GM12878 (cell line): ENCODE data around the gene TES. TPM values are rescaled to one million over a fixed set of nuclear protein-coding genes. Genes with fewer than 3 reads are reported as not detected.

Experiments
- ATAC-seq: fragments of 200-7000 bp; cut with Tn5 transposase; 3 replicates; pipeline ENCODE4 v1.9.1; 2020; ENCODE audit warnings: mild to moderate bottlenecking, moderate library complexity
- BruUV-seq: library from RNA; stranded (reverse); fragments of 400-500 nt; replicated peaks from 2 replicates; lab custom pipeline; 2021; lab: Mats Ljungman, UMichigan
- CTCF ChIA-PET: fragments of 300-600 bp; sonication (Branson Sonifier 250); formaldehyde crosslinking; extraction: SDS; loops from one replicate; lab custom pipeline; 2021; ENCODE audit warnings: inconsistent platforms; lab: Yijun Ruan, JAX
- POLR2A ChIA-PET: fragments of 350-600 bp; formaldehyde crosslinking; extraction: SDS; loops from one replicate; lab custom pipeline; 2021; ENCODE audit warnings: inconsistent platforms; lab: Charles Lee
- RAD21 ChIA-PET: fragments of 300-600 bp; sonication (Branson Sonifier 250); formaldehyde crosslinking; loops from one replicate; lab custom pipeline; 2023; ENCODE audit warnings: antibody characterized with exemption; ENCODE audit not compliant: unreplicated experiment; lab: Charles Lee
- SMC1A ChIA-PET: fragments of 300-600 bp; sonication (Branson Sonifier 250); formaldehyde crosslinking; loops from one replicate; lab custom pipeline; 2023; ENCODE audit not compliant: unreplicated experiment, uncharacterized antibody; lab: Charles Lee
- DNase-seq: peaks from one replicate; pipeline ENCODE4 v3.0.0-alpha.2; 2011; ENCODE audit warnings: low read depth, low spot score
- FAIRE-seq: peaks from 3 replicates; lab custom pipeline; 2011; peaks lifted over from hg19 to GRCh38; lab: Jason Lieb, UNC
- H2AFZ ChIP-seq: 2 replicates; pipeline ENCODE4 v1.6.0; 2011; ENCODE audit warnings: low read depth, low read length, control low read depth; ENCODE audit not compliant: control insufficient read depth
- H3K27ac ChIP-seq: 2 replicates; pipeline ENCODE4 v1.5.1; 2011; ENCODE audit warnings: control low read depth; ENCODE audit not compliant: control insufficient read depth, insufficient read depth
- H3K27me3 ChIP-seq, 2 experiments: replicated peaks in 1 of 2; 2 replicates each; pipeline versions ENCODE4 v1.6.0 to v1.6.1; 2011; ENCODE audit warnings: low read length in 1 of 2; ENCODE audit not compliant: control insufficient read depth in 2 of 2, insufficient read depth in 2 of 2
- H3K36me3 ChIP-seq, 2 experiments: 2 replicates each; pipeline ENCODE4 v1.5.1; 2011; ENCODE audit warnings: low read length in 1 of 2; ENCODE audit not compliant: control insufficient read depth in 2 of 2, insufficient read depth in 2 of 2
- H3K4me1 ChIP-seq: 2 replicates; pipeline ENCODE4 v1.6.1; 2011; ENCODE audit warnings: mild to moderate bottlenecking, low read length, moderate library complexity, mixed read lengths; ENCODE audit not compliant: control insufficient read depth, insufficient read depth
- H3K4me2 ChIP-seq: 2 replicates; pipeline ENCODE4 v1.6.0; 2011; ENCODE audit warnings: control low read depth; ENCODE audit not compliant: control insufficient read depth, insufficient read depth
- H3K4me3 ChIP-seq: fragments of 200-600 bp; sonication (generic); 2 replicates; pipeline ENCODE4 v1.5.1; 2016
- H3K79me2 ChIP-seq: 2 replicates; pipeline ENCODE4 v1.6.0; 2011; ENCODE audit warnings: low read length; ENCODE audit not compliant: control insufficient read depth, insufficient read depth
- H3K9ac ChIP-seq: 2 replicates; pipeline ENCODE4 v1.8.0; 2011; ENCODE audit warnings: low read length, control low read depth, mixed read lengths; ENCODE audit not compliant: control insufficient read depth, insufficient read depth
- H3K9me3 ChIP-seq: replicated peaks from 3 replicates; pipeline ENCODE4 v1.5.1; 2011; ENCODE audit warnings: mild to moderate bottlenecking, low read length; ENCODE audit not compliant: control insufficient read depth, insufficient read depth
- H4K20me1 ChIP-seq: 2 replicates; pipeline ENCODE4 v1.6.0; 2011; ENCODE audit not compliant: control insufficient read depth, insufficient read depth
- BACH1 ChIP-seq: fragments of 450-650 bp; IDR thresholded peaks from 2 replicates; pipeline ENCODE4 v1.6.1; 2017; ENCODE audit warnings: mild to moderate bottlenecking, borderline replicate concordance
- BCL11A ChIP-seq: IDR thresholded peaks from 2 replicates; pipeline ENCODE4 v1.6.1; 2011; ENCODE audit warnings: low read depth, low read length
- CBX3 ChIP-seq: fragments of 200-600 bp; sonication (generic); IDR thresholded peaks from 2 replicates; pipeline ENCODE4 v1.6.1; 2016; ENCODE audit warnings: low read depth, borderline replicate concordance
- CBX5 ChIP-seq: sonication (generic); IDR thresholded peaks from 2 replicates; pipeline ENCODE4 v1.6.1; 2016; ENCODE audit warnings: low read depth, moderate library complexity, mild to moderate bottlenecking, inconsistent platforms
- CEBPB ChIP-seq, 2 experiments: fragments of 150-350 bp in 1 of 2; IDR thresholded peaks; 2 replicates each; pipeline ENCODE4 v1.6.1; 2012 to 2014; ENCODE audit warnings: low read depth in 2 of 2, low read length in 2 of 2, borderline replicate concordance in 1 of 2, inconsistent platforms in 1 of 2
- CREB1 ChIP-seq: IDR thresholded peaks from 2 replicates; pipeline ENCODE4 v1.6.1; 2012; ENCODE audit warnings: low read depth, mild to moderate bottlenecking, inconsistent platforms
- CREM ChIP-seq: IDR thresholded peaks from 2 replicates; pipeline ENCODE4 v1.6.1; 2014; ENCODE audit warnings: antibody characterized with exemption, low read depth
- DPF2 ChIP-seq: fragments of 450-650 bp; IDR thresholded peaks from 2 replicates; pipeline ENCODE4 v1.6.1; 2017; ENCODE audit warnings: mild to moderate bottlenecking
- EED ChIP-seq: sonication (generic); IDR thresholded peaks from 2 replicates; pipeline ENCODE4 v1.6.1; 2016; ENCODE audit warnings: antibody characterized with exemption, low read depth
- ETV6 ChIP-seq, 2 experiments: fragments of 450-650 bp in 1 of 2; IDR thresholded peaks in 1 of 2; conservative IDR thresholded peaks in 1 of 2; 2 replicates each; pipeline ENCODE4 v1.6.1; 2014; ENCODE audit warnings: antibody characterized with exemption in 1 of 2, borderline replicate concordance in 1 of 2, low read depth in 1 of 2, mild to moderate bottlenecking in 1 of 2, moderate library complexity in 1 of 2
- FOXM1 ChIP-seq: IDR thresholded peaks from 2 replicates; pipeline ENCODE4 v1.6.1; 2012; ENCODE audit warnings: low read depth, mild to moderate bottlenecking, inconsistent platforms, low read length, moderate library complexity
- HDAC6 ChIP-seq: fragments of 200-600 bp; sonication (generic); IDR thresholded peaks from one replicate; pipeline ENCODE4 v1.8.0; 2017; ENCODE audit warnings: antibody characterized with exemption; ENCODE audit not compliant: unreplicated experiment
- IKZF2 ChIP-seq, 2 experiments: fragments of 450-650 bp; IDR thresholded peaks; 2 replicates each; pipeline ENCODE4 v1.6.1; 2017; ENCODE audit warnings: mild to moderate bottlenecking in 2 of 2, moderate library complexity in 2 of 2
- KDM1A ChIP-seq: fragments of 200-600 bp; sonication (generic); IDR thresholded peaks from 2 replicates; pipeline ENCODE4 v1.6.1; 2016; ENCODE audit warnings: borderline replicate concordance
- MTA2 ChIP-seq: fragments of 450-650 bp; IDR thresholded peaks from 2 replicates; pipeline ENCODE4 v1.6.1; 2016; ENCODE audit warnings: low read depth, mild to moderate bottlenecking, moderate library complexity
- NBN ChIP-seq: fragments of 450-650 bp; IDR thresholded peaks from 2 replicates; pipeline ENCODE4 v1.6.1; 2016
- PAX5 ChIP-seq: IDR thresholded peaks from 2 replicates; pipeline ENCODE4 v1.6.1; 2011; ENCODE audit warnings: low read depth, low read length, borderline replicate concordance
- PML ChIP-seq: IDR thresholded peaks from 2 replicates; pipeline ENCODE4 v1.6.1; 2012; ENCODE audit warnings: low read length, inconsistent platforms
- POLR2A ChIP-seq: IDR thresholded peaks from 2 replicates; pipeline ENCODE4 v1.6.1; 2011; ENCODE audit warnings: low read depth, mild to moderate bottlenecking, low read length
- RUNX3 ChIP-seq: IDR thresholded peaks from 2 replicates; pipeline ENCODE4 v1.6.1; 2012; ENCODE audit warnings: low read length, inconsistent platforms
- SMARCA5 ChIP-seq: fragments of 450-650 bp; IDR thresholded peaks from 2 replicates; pipeline ENCODE4 v1.6.1; 2017; ENCODE audit warnings: mild to moderate bottlenecking
- TAF1 ChIP-seq: IDR thresholded peaks from 2 replicates; pipeline ENCODE4 v1.6.1; 2011; ENCODE audit warnings: mild to moderate bottlenecking, low read depth, low read length, borderline replicate concordance
- TARDBP ChIP-seq: IDR thresholded peaks from 2 replicates; pipeline ENCODE4 v1.6.1; 2016; ENCODE audit warnings: borderline replicate concordance
- TCF12 ChIP-seq: IDR thresholded peaks from 2 replicates; pipeline ENCODE4 v1.6.1; 2011; ENCODE audit warnings: low read depth, mild to moderate bottlenecking, low read length
- YY1 ChIP-seq: IDR thresholded peaks from 2 replicates; pipeline ENCODE4 v1.6.1; 2011; ENCODE audit warnings: low read depth, mild to moderate bottlenecking, low read length
- ZNF384 ChIP-seq: IDR thresholded peaks from 2 replicates; pipeline ENCODE4 v1.6.1; 2012; ENCODE audit warnings: low read depth, mild to moderate bottlenecking, low read length, improper control_type of control experiment, borderline replicate concordance
- ZSCAN29 ChIP-seq: fragments of 450-650 bp; IDR thresholded peaks from 2 replicates; pipeline ENCODE4 v1.6.1; 2017; ENCODE audit warnings: mild to moderate bottlenecking, moderate library complexity
- WGBS: methylation state at CpG from one replicate; pipeline ENCODE4 v1.1.6; 2016; ENCODE audit warnings: low lambda C conversion rate; ENCODE audit not compliant: insufficient replicate concordance, insufficient coverage; ENCODE audit errors: missing lambda C conversion rate; 5-methylcytosine and 5-hydroxymethylcytosine counted together
- in situ Hi-C: fragments of 300-500 bp; cut with MboI; formaldehyde crosslinking; loops from 9 replicates; pipeline ENCODE4 v1.14.3; 2018; ENCODE audit warnings: mixed read lengths
- intact Hi-C: fragments of 100-400 bp; cut with micrococcal nuclease; formaldehyde crosslinking; loops from one replicate; pipeline ENCODE4 v1.14.2; 2022; ENCODE audit not compliant: unreplicated experiment
- polyA plus RNA-seq, 11 experiments: library from polyadenylated mRNA; depleted of rRNA in 4 of 11; unstranded in 6 of 11; stranded (reverse) in 5 of 11; fragments of >200 nt; fragmentation: Nextera tagmentation in 4 of 11; fragmentation: Illumina TruSeq in 1 of 11; extraction: Ambion mirVana in 4 of 11; extraction: Trizol in 1 of 11; gene quantifications; 1 replicate in 1 of 11; 2 replicates in 10 of 11; pipeline versions ENCODE4 v1.2.1 to v1.2.3, GENCODE V29; 2011 to 2016; ENCODE audit warnings: inconsistent platforms in 2 of 11, missing spikeins in 2 of 11, low read depth in 1 of 11
- total RNA-seq, 4 experiments: library from RNA; depleted of rRNA in 3 of 4; stranded (reverse); fragments of >200 nt in 3 of 4; fragmentation: Illumina TruSeq in 1 of 4; extraction: Trizol in 1 of 4; gene quantifications; 2 replicates each; pipeline versions ENCODE4 v1.2.1 to v1.2.3, GENCODE V29; 2013 to 2021

TES gene
- total and polyA plus RNA-seq, 10 of the 15 experiments (the other 5 are each of a cell fraction or from before 2014, with no cell fraction given) = 31.2 to 77.5 (median 59.2) TPM

DNA sequence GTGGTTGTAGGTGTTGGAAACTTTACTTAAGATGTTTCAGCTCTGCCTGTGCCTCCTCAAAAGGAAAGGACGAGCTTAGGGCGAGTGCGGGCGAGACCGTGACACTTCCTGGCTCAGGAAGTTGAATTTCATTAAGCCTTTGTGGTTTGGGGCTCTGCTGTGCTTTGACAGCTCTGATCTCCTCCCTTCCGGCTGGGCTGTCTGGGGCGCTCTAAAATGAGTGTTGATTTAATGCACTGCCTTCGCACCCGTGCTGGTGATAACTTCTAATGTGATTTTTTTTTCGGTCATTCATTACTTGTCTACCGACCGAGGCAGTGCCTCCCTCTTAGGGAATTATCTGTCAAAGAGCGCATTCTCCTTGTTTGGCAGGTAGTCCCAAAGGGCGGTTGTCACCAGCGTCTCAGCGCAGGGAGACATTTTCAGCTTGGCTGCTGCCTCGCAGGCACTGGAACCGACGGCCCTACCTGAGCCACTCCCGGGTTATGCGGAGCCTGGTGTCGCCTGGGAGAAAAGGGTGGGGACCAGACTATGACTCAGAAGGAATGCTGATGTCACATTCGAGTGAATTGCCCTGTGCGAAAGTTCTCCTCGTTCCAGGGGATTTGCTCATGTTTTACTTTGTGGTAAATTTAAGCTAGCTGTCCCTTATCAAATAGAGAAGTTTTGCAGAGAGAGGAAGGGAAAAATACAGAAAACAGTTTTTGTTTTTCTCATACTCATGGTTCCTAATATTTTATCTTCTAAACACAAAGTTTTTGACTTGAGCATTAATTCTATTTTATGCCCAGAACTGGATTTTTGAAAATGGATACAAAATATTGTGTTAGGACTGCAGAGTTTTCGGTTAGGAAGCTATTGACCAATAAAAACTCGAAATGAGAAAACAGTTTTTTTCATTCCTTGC is 920 bp downstream of the TES start:
- Histone ChIP-seq H4K20me1 (no peaks in the 10 kb centered on the region; the same call in 1 of the 2 replicates), H3K27me3 (no peaks in the 10 kb centered on the region), H3K36me3 (no peaks in the 10 kb centered on the region), H3K27ac (peak overlapping the region; percentile 86), H3K79me2 (peaks cover 56% of the 10 kb centered on the region), H3K9me3 (no peaks in the 10 kb centered on the region; the same call in 2 of the 3 replicates), H2AFZ (peak overlapping the region; percentile 88), H3K4me1 (peaks cover 9% of the 10 kb centered on the region), H3K4me3 (peak overlapping the region; percentile 91), H3K9ac (peak overlapping the region; percentile 91), H3K4me2 (peak overlapping the region; percentile 26)
- no TSS peak for BruUV-seq
- ChIA-PET SMC1A (interaction anchor here (0.8 to 6.2 kb wide), 10 partner anchors 9 to 553 kb away, joined by 3 to 72 read pairs (median 4); no protein-coding TSS in a partner anchor), RAD21 (interaction anchor here (0.8 to 3.0 kb wide), 9 partner anchors 13 to 371 kb away, joined by 3 to 16 read pairs (median 5); no protein-coding TSS in a partner anchor), POLR2A (interaction anchor here (1.0 to 2.4 kb wide), 2 partner anchors 14 to 20 kb away, joined by 3 to 23 read pairs; no protein-coding TSS in a partner anchor), CTCF (interaction anchor here (0.8 to 4.5 kb wide), 10 partner anchors 13 to 76 kb away, joined by 3 to 22 read pairs (median 4); no protein-coding TSS in a partner anchor)
- FAIRE-seq (no peak), ATAC-seq (peak; percentile 78), DNase-seq (peak; percentile 59)
- in situ Hi-C loops (no loop called here), intact Hi-C loops (loop anchor here (2.0 kb wide), 1 partner anchor 30 kb away; no protein-coding TSS in a partner anchor)
- 1% methylated on average over 27 of the region's 27 CpGs for WGBS
- 0 out of 2 replicates have a peak, but pooled peaks have one; percentile 32 for TF ChIP-seq FOXM1
- TF ChIP-seq EED = peak; percentile 59; the same call in 1 of the 2 replicates
- TF ChIP-seq ETV6 (conservative IDR thresholded peaks at IDR 0.05 in 1 of 2, IDR thresholded peaks at IDR 0.05 in 1 of 2; ENCODE audit: borderline replicate concordance in 1 of 2, low read depth in 1 of 2) = peak in 1 of 2 experiments; percentile 47; a peak in 2 of 4 replicates
- TF ChIP-seq CREM = peak; percentile 10; the same call in 1 of the 2 replicates
- no peak for TF ChIP-seq ZNF384
- 0 out of 2 replicates have a peak, but pooled peaks have one; percentile 1 for TF ChIP-seq DPF2
- TF ChIP-seq CBX3 = no peak
- no peak for TF ChIP-seq BCL11A
- TF ChIP-seq NBN = 0 out of 2 replicates have a peak, but pooled peaks have one; percentile 40
- peak; percentile 93 for TF ChIP-seq RUNX3
- peak; percentile 61; the same call in 1 of the 2 replicates for TF ChIP-seq POLR2A
- peak; percentile 88 for TF ChIP-seq CBX5
- peak; percentile 50 for TF ChIP-seq CREB1
- peak; percentile 32 for TF ChIP-seq HDAC6
- TF ChIP-seq PML = peak; percentile 73; the same call in 1 of the 2 replicates
- peak; percentile 49 to 58 for TF ChIP-seq IKZF2 (IDR thresholded peaks at IDR 0.05)
- 0 out of 2 replicates have a peak, but pooled peaks have one; percentile 28 for TF ChIP-seq BACH1
- 0 out of 2 replicates have a peak, but pooled peaks have one; percentile 9 for TF ChIP-seq TCF12
- no peak for TF ChIP-seq KDM1A
- TF ChIP-seq ZSCAN29 = no peak
- TF ChIP-seq CEBPB (IDR thresholded peaks at IDR 0.05; ENCODE audit: borderline replicate concordance in 1 of 2, low read depth in 2 of 2, low read length in 2 of 2) = no peak
- TF ChIP-seq TARDBP = no peak
- 0 out of 2 replicates have a peak, but pooled peaks have one; percentile 31 for TF ChIP-seq SMARCA5
- 0 out of 2 replicates have a peak, but pooled peaks have one; percentile 22 for TF ChIP-seq TAF1
- 0 out of 2 replicates have a peak, but pooled peaks have one; percentile 27 for TF ChIP-seq PAX5
- peak; percentile 48; the same call in 1 of the 2 replicates for TF ChIP-seq YY1
- peak; percentile 29; the same call in 1 of the 2 replicates for TF ChIP-seq MTA2
